Fibroblast of the conjunctiva (primary cell): ENCODE measurements around the gene LRRC8B.
"Not testable (repeated sequence)": the region's sequence is repeated elsewhere in the genome, so short reads cannot be mapped to it uniquely, and the experiment has no call there.

Experiments
- DNase-seq: peaks from one replicate; pipeline ENCODE4 v3.0.0-alpha.2; 2010; ENCODE audit warnings: low read depth

Gene LRRC8B

DNA sequence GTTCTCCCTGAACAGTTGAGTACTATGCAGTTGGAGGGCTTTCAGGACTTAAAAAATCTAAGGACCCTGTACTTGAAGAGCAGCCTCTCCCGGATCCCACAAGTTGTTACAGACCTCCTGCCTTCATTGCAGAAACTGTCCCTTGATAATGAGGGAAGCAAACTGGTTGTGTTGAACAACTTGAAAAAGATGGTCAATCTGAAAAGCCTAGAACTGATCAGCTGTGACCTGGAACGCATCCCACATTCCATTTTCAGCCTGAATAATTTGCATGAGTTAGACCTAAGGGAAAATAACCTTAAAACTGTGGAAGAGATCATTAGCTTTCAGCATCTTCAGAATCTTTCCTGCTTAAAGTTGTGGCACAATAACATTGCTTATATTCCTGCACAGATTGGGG is 59.6 kb downstream of the LRRC8B start:
- no peak for DNase-seq

DNA sequence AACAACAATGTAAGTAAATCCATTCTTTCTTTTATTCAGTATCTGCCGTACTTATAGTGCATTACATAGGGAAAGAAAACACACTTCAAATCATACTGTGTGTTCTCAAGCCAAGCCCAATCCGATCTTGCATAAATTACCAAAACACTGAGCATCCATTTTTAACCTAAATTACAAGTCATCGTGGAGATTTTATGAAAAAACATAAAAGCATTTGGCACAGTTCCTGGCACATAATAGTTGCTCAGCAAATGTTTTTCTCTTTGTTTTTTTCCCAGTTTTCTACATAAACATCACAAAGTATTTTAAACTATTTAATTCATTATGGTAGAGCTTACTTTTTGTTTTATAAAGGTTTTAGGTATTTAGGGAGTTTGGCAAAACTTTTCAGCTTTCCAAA is 60.2 kb downstream of the LRRC8B start:
- DNase-seq = no peak

DNA sequence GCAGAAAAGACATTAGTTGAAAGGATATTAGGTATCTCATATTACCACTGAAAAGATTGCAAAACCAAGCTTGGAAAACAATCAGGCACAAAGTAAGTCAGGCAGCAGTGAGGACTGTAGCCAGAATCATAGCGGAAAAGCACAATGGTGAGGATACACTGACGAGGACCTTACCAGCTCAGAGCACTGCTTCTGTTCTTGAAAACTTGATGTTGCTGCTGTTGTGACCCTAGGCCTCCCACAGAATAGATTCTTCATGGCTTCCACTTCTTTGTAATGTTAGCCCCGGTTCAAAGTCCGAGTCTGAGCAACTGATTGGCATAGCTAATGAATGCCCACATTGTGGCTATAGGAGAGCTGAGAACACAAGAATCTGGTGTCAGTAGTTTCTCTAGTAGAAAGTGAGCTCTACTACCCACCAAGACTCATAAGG is 63.1 kb downstream of the LRRC8B start:
- no peak for DNase-seq

DNA sequence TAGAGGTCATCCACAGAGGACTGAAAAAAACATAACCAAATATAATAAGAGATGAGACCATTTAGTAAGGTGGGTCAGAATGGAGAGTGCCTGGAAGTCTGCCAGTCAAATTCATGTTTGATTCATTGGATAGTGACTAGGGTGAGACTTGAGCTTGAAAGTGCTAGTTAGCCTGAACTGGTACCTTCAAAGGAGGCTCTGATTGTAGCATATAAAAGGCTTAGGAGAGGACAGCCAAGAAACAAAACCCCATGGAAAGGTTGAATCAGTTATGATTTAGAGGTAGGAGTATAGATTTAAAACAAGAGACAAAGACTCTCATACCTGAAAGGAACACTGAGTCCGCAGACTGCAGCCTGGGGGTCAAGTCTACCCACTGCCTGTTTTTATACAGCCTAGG is 63.9 kb downstream of the LRRC8B start:
- DNase-seq = no peak

DNA sequence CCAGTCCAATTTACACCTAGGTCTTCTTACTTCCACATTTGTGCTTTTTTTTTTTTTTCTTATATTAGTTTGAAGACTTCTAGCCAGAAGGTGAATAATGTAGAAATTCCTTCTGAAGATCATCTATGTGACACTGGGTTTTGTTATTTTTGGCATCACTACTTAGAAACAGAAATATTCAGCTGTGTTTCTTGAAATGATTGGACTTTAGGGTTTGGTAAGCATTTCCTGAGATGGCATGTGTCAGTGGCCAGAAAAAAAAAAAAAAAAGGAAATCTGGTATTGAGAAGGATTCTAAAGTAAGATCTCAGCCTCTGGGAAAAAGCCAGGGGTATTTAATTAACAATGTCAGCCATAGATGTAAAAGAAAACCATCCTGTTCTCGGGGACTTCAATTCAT is 64.9 kb downstream of the LRRC8B start:
- no peak for DNase-seq

DNA sequence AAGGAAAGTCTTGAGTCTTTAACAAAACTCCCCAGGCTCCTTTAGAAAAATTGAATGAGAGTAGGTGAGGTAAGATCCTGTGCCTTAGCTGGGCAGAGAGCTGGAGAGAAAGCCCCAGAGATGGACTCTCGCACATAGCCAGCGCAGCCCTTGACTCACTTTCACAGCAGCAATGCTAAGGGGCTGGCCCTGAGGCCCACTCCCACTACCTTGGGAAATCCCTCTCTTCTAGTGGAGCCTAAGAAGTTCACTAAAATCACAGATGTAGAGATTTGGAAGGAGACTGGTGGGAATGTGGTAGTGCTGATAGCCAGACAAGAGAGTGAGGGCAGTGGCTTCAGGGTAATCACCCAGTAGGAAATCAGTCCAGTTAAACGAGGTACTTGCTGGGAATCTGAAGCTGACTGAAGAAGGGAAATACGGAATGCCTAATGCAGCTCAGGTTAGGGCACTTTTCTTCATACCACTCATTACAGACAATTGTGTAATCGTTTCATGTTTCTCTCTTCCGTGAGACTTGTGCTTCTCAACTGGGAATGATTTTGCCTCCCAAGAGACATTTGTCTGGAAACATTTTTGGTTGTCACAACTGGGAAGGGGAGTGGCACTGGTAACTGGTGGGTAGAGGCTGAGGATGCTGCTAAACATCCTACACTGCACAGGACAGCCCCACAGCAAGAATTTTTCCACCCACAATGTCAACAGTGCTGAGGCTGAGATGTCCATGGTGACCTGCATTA is 65.9 kb downstream of the LRRC8B start:
- DNase-seq = no peak

DNA sequence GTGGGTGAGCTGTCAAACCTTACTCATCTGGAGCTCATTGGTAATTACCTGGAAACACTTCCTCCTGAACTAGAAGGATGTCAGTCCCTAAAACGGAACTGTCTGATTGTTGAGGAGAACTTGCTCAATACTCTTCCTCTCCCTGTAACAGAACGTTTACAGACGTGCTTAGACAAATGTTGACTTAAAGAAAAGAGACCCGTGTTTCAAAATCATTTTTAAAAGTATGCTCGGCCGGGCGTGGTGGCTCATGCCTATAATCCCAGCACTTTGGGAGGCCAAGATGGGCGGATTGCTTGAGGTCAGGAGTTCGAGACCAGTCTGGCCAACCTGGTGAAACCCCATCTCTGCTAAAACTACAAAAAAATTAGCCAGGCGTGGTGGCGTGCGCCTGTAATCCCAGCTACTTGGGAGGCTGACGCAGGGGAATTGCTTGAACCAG is 68.3 kb downstream of the LRRC8B start:
- not testable (repeated sequence) for DNase-seq

DNA sequence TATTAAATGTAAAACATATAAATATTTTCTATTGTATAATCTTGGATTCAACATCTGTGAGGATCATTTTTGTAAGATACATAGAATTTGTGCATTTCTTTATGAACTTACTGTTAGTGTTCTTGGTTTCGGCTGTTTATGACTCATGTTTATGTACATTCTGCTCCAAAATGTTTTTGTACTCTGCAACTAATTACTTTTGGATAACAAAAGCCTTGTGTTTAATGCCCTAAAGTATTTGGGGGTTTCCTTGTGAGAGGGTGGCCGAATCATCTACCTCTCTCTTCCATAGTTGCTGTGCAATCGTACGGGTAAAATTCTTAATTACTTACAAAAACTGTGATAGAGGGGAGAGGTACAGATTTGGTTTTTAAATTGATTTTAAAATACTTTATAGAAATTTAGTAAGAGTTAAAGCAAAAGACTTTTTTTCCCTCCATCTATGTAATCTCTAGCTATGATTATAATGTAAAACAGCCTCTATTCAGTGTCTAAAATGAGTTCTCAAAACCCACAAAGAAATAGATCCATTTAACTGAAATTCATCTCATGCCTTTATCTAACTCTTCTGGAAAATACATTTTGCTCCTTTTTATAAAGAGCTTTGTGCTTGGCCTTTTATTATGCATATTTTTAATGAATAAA is 69.6 kb downstream of the LRRC8B start:
- DNase-seq = no peak

DNA sequence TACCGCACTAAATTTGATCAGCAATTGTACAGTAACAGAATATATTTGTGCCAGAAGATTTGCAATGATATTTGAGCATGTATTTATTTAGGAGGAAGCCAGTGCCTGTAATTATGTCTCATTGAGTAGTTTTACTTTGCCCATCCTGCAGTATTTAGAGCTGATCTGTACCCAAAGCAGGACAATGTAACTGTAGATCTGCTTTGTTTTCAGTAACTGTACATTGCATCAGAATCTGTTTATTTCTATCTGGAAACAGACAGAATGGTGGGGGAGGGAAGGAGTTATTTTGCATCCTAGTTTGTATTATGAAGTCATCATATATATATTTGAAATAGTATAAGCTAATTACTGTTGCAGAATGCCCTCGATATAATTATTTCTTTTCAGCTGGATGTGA is 72.1 kb downstream of the LRRC8B start:
- no peak for DNase-seq

GRCh38 chr1:89598450-89599331 is 74.1 kb downstream of the LRRC8B start:
- DNase-seq = peak; percentile 33

- DNase-seq = no peak
Observed at GRCh38 chr1:89599332-89599630, 74.7 kb downstream of the LRRC8B start.

DNA sequence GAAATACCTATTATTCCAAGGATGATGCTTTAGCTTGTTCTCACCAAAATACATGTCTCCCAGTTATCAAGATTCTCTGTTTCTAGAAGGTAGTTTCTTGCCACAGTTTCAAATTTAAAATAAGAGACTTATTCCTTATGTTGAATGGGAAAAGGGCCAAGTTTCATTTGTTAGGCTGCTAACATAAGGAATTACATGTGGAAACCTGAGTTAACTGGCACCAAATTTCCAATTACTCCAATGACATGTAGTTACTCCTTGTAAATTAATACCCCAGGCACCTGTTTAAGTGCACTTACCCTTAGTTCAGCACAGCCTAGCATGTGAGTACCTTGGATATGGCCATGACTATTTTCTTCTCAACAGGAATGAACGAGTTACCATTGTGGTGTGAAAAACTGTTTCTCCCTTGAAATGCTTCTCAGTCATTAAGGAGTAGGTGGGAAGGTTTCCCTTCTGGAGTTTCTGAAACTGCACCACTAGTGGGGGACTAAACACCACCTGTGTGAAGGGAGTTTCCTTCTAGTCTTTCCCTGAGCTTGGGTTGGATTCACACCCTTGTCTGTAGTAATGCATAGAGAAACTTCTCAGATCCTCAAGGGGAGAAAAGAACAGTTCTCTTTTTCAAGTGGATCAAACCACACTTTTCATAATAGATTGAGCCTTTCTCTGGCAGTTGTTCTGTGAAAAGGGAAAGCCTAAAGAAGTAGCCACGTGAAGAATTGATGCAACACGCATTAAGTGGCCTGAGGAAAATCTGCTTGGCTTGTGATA is 76.0 kb downstream of the LRRC8B start:
- no peak for DNase-seq

DNA sequence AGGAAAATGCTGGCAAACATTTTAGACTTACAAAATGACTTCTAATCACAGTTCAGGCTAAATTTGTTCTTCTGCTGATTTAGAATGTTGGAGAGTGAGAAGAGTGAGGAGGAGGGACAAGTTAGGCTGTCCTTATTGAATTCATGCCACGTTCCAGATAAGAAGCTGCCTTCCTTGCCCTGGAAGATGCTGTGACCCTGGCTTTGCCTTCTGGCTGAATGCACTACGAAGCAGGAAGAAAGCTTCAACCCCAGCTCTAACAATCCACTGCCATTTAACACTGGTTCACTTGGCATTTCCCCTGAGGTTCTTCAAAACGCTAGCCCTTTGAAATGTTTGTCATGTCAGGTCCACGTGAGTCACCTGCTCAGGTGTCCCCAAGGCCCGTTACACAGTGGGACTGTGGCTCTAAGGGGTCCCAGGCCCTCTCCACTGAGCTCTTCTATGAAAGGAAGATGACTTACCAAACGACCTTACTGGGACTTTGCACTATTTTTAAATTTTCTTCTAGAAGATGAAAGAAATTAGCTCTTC is 78.3 kb downstream of the LRRC8B start:
- DNase-seq = no peak

DNA sequence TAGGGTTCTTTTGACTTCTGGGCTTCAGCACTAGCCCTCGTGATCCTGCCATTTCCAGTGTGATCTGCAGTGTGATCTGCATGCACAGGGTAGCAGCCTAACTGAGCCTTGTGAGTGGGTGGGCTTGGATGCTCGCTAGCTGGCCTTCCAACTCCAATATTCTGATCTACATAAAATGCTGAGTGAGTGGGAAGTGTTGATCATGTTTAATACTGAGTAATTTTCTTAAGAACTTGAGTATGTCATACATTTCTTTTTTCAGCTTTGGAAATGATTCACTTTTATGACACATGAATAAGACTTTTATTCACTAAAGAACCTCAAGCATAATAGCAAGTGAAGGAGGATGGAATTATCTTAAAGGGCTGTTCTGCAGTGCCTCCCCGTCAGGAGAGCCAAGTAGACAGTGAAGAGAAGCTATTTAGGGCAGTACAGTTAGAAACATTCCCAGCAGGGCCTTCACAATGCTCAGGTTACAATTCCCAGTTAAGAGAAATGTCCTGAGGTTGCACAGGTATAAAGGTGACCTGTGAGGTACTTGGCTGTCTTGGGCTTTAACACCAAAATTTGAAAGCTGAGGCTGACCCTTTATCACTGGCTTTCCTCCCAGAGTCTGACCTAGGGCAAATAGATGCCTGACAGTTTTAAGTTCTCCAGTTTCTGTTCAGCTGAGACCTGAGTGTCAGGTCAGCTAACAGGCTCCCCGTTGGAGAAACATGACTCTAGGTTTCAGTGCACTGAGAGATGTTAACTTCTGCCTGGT is 79.2 kb downstream of the LRRC8B start:
- DNase-seq = no peak

- no peak for DNase-seq
Observed at GRCh38 chr1:89604414-89604735, 79.7 kb downstream of the LRRC8B start.

DNA sequence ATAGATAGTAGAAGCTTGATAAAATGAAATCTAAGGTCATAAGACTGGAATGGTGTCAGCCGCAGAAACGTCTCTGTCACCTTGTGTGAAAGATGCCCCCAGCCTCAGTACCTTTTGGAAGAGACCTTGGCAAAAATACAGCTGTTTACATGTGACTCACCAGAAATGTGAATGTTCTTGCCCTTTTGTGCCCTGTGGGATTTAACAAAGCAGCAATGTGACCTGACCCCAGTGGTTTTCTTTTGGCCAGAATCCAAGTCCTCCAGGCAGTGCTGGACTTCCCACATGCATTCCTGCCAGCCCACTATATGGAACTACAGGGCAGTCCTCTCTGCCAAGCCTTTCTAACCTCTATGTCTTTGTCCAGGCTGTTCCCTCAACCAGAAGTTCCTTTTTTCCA is 81.1 kb downstream of the LRRC8B start:
- DNase-seq = peak; percentile 61

DNA sequence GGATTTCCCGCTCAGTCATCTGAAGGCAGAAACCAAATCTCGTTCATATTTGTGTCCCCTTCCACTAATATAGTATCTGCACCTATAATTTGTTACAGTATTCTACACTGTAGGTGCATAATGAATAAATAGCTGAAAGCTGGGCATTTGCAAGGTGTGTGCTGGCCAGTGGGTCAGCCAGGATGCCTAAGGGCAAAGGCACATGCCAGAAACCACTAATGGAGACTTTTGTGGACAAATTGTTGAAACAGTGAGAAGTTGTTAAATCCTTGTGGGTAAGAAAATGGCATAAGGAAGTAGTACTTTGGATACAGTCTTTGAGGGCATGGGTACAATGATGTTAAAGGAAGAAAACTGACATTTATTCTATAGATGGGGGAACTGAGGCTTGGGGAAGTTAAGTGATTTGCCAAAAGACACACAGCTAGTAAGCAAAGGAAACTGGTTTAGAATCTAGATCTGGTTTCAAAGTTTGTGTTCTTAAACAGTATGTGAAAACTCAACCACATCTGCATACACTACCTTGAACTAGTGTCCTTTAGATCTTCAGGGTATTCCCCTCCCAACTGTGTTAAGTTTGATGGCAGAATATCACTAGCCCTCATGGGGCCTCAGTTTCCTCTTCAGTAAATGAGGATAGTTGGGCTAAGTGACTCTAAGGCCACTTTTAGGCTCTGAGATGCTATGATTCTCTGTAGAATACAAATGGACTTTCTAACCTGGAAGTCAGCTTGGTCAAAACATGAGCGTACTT is 81.8 kb downstream of the LRRC8B start:
- no peak for DNase-seq

DNA sequence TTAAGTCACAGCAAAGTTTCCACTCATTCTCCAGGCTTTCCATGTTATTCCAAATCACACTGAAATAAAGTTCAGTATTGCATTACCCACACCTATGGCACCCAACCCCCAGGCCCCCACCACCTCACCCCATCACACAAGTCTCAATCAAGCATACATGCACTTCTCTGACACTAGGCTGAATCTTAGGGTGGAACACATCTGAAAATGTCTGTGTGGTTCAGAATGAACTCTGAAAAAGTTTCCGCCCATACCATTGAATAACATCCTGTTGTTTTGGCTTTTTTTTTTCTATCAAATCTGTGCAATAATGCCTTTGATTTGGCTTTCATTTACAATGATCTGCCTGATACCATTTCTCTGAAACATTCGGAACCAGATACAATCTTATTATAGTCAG is 82.5 kb downstream of the LRRC8B start:
- DNase-seq = no peak

DNA sequence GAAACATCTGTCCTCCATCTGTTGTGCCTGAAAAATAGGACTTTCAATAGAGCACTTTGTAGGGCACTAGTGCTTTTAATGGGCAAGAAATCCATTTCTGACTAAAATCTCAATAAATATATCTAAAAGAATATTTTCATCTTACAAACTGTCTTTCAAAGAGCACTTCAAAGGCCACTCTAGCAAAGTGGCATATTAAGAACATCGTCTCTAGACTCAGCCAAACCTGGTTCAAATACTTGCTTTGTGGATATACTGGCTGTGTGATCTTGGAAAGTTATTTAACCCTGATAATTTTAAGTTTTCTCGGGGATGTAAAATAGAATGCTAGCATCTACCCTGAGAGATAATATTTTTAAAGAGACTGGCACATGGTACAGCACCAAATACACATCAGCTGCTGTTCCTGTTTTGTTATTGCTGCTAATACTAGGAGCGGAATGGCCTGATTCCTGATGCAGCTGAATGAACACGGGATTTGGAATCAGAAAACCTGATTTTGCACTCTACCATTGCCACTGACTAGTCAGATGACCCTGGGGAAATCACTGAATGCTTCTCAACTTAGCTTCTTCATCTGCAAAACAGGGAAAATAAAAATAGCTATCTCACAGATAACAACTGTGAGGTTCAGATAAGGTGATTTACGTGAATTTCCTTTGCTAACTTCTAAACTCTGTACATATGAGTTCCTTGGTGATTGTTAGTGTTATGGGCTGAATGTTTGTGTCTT is 83.1 kb downstream of the LRRC8B start:
- no peak for DNase-seq
